ENCODE results near the gene SLC35F6. TPM values are rescaled to one million over a fixed set of nuclear protein-coding genes. Genes with fewer than 3 reads are reported as not detected.

Gene SLC35F6
- total RNA-seq, 1 donor from 2014 or later, result 5.6 TPM

DNA sequence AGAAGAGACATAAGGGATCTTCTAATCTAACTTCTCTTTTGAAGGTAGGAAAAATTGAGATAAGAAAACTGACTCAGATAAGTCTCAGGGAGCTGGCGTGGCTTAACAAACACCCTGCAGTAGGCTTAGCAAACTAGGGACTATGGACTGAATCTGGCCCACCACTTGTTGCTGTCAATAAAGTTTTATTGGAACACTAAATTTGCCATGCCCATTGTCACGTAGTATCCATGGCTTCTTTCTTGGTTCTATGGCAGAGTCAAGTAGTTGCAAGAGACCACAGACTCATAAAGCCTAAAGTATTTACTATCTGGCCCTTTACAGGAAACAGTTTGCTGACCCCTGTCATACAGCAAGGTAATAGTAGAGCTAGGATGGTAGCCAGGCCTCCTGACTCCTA lies 47.3 kb upstream of the SLC35F6 start:
- Mint-ChIP-seq H3K27ac (peak overlapping the region; percentile 15), H3K4me1 (peaks cover 15% of the 10 kb centered on the region), H3K9me3 (no peaks in the 10 kb centered on the region), H3K27me3 (ENCODE audit: insufficient read depth, low read depth) (peaks cover 12% of the 10 kb centered on the region), H3K36me3 (no peaks in the 10 kb centered on the region), H3K4me3 (no peak overlapping the region)
- TF ChIP-seq EZH2phosphoT487 (IDR thresholded peaks at IDR 0.05) (no peak), EZH2 (IDR thresholded peaks at IDR 0.05) (no peak)
- TF ChIP-seq, protein P1, sequence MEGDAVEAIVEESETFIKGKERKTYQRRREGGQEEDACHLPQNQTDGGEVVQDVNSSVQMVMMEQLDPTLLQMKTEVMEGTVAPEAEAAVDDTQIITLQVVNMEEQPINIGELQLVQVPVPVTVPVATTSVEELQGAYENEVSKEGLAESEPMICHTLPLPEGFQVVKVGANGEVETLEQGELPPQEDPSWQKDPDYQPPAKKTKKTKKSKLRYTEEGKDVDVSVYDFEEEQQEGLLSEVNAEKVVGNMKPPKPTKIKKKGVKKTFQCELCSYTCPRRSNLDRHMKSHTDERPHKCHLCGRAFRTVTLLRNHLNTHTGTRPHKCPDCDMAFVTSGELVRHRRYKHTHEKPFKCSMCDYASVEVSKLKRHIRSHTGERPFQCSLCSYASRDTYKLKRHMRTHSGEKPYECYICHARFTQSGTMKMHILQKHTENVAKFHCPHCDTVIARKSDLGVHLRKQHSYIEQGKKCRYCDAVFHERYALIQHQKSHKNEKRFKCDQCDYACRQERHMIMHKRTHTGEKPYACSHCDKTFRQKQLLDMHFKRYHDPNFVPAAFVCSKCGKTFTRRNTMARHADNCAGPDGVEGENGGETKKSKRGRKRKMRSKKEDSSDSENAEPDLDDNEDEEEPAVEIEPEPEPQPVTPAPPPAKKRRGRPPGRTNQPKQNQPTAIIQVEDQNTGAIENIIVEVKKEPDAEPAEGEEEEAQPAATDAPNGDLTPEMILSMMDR (IDR thresholded peaks at IDR 0.05), result no peak
- H3F3A ChIP-seq (ENCODE audit: low read depth), result no peaks in the 10 kb centered on the region
- no peaks in the 10 kb centered on the region for H4K20me1 ChIP-seq (ENCODE audit: low read depth)
- no peak overlapping the region for H3K9ac ChIP-seq
- no peaks in the 10 kb centered on the region for H3K9me3 ChIP-seq (ENCODE audit: low read depth)
- no peaks in the 10 kb centered on the region for H3K27me3 ChIP-seq
- no peaks in the 10 kb centered on the region for H3K79me2 ChIP-seq (ENCODE audit: low read depth)
- no peak for DNase-seq (ENCODE audit: low spot score)
- no peak overlapping the region for H2AFZ ChIP-seq (replicated peaks)
- no peak overlapping the region for H3K4me3 ChIP-seq
- H3K4me2 ChIP-seq, result no peak overlapping the region
- H3K4me1 ChIP-seq, result peaks cover 5% of the 10 kb centered on the region
- no peaks in the 10 kb centered on the region for H3K36me3 ChIP-seq
- H3K27ac ChIP-seq, result no peak overlapping the region

DNA sequence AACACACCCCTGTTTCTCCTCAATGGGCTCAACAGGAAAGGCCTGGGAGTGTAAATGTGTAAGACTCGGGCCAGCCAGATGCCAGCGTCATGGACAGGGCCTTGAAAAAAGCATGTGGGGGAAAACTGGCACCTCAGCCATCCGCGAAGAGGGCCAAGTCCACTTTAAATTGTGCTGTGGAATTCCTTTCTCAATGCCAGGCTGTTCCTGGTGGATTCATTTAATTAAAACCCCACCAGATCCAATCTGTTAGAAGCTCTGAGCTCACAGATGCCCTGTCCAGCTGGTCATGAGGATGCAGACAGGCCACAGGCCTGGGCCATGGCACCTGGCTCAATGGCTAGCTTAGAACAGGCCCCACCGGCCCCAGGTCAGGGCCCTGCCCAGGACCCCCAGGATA lies 46.7 kb upstream of the SLC35F6 start:
- no peak overlapping the region for H3K27ac ChIP-seq
- Mint-ChIP-seq H3K4me1 (peaks cover 15% of the 10 kb centered on the region), H3K9me3 (no peaks in the 10 kb centered on the region), H3K27me3 (ENCODE audit: insufficient read depth, low read depth) (peaks cover 12% of the 10 kb centered on the region), H3K4me3 (no peak overlapping the region), H3K36me3 (no peaks in the 10 kb centered on the region), H3K27ac (no peak overlapping the region)
- no peaks in the 10 kb centered on the region for H3K27me3 ChIP-seq
- no peaks in the 10 kb centered on the region for H3K9me3 ChIP-seq (ENCODE audit: low read depth)
- no peak for TF ChIP-seq EZH2 (IDR thresholded peaks at IDR 0.05)
- no peak for TF ChIP-seq EZH2phosphoT487 (IDR thresholded peaks at IDR 0.05)
- TF ChIP-seq, protein P1 (IDR thresholded peaks at IDR 0.05), result no peak
- H3K4me3 ChIP-seq, result no peak overlapping the region
- H2AFZ ChIP-seq (replicated peaks), result no peak overlapping the region
- H4K20me1 ChIP-seq (ENCODE audit: low read depth), result no peaks in the 10 kb centered on the region
- no peaks in the 10 kb centered on the region for H3F3A ChIP-seq (ENCODE audit: low read depth)
- DNase-seq (ENCODE audit: low spot score), result no peak
- H3K79me2 ChIP-seq (ENCODE audit: low read depth), result no peaks in the 10 kb centered on the region
- no peak overlapping the region for H3K4me2 ChIP-seq
- no peak overlapping the region for H3K9ac ChIP-seq
- peaks cover 5% of the 10 kb centered on the region for H3K4me1 ChIP-seq
- H3K36me3 ChIP-seq, result no peaks in the 10 kb centered on the region

DNA sequence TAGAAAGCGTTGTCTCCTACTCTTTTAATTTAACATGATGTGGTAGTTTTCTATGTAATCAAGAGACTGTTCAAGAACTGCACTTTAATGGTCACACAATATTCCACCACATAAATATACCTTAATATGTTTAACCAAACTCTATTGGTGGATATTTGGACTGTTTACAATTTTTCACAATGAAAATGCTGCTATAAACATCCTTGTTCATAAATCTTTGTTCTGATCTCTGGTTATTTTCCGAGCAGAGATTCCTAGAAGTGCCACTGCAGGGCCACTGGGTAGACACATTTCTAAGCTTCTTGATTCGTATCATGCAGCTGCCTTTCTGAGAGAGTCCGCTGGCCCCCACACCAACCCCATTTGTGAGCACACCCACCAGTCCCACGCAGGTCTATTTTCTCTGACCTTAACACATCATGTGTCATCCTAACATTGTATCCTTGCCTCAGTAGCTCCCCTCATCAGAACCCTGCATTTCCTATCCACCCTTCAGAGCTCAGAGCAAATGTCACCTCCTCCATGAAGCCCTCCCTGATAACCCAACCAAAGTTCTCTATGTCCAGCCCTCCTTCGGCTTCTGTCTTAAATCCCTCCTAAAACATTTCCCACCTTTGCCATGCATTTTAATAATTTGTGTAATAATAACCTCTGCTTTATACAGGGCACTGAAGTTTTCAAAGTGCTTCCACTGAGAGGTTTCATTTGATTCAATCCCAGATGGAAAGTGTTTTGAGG lies 45.0 kb upstream of the SLC35F6 start:
- no peak overlapping the region for H3K27ac Mint-ChIP-seq

More for the DNA sequence above, 45.0 kb upstream of the SLC35F6 start:
- TF ChIP-seq EZH2phosphoT487 (IDR thresholded peaks at IDR 0.05) (no peak), EZH2 (IDR thresholded peaks at IDR 0.05) (no peak)
- TF ChIP-seq, protein P1 (IDR thresholded peaks at IDR 0.05), result no peak
- Histone ChIP-seq H3K4me3 (no peak overlapping the region), H2AFZ (replicated peaks) (no peak overlapping the region), H3K27ac (no peak overlapping the region), H3K9me3 (ENCODE audit: low read depth) (no peaks in the 10 kb centered on the region), H3F3A (ENCODE audit: low read depth) (no peaks in the 10 kb centered on the region), H4K20me1 (ENCODE audit: low read depth) (no peaks in the 10 kb centered on the region), H3K27me3 (no peaks in the 10 kb centered on the region), H3K4me1 (peaks cover 5% of the 10 kb centered on the region), H3K36me3 (no peaks in the 10 kb centered on the region), H3K4me2 (no peak overlapping the region), H3K9ac (no peak overlapping the region), H3K79me2 (ENCODE audit: low read depth) (no peaks in the 10 kb centered on the region)
- peaks cover 10% of the 10 kb centered on the region for H3K27me3 Mint-ChIP-seq (ENCODE audit: insufficient read depth, low read depth)
- no peaks in the 10 kb centered on the region for H3K36me3 Mint-ChIP-seq
- H3K4me1 Mint-ChIP-seq, result peaks cover 9% of the 10 kb centered on the region
- H3K4me3 Mint-ChIP-seq, result peak overlapping the region; percentile 0
- DNase-seq (ENCODE audit: low spot score), result no peak
- no peaks in the 10 kb centered on the region for H3K9me3 Mint-ChIP-seq
